Common myeloid progenitor, CD34-positive (primary cell): Measurements from ENCODE around the gene RBFOX1.

Source experiments
- CTCF ChIA-PET: fragments of 350-600 bp; sonication (Branson Sonifier 250); formaldehyde crosslinking; loops from one replicate; lab custom pipeline; 2021; ENCODE audit warnings: antibody characterized with exemption; lab: Charles Lee
- POLR2A ChIA-PET: fragments of 350-600 bp; sonication (Branson Sonifier 250); formaldehyde crosslinking; loops from one replicate; lab custom pipeline; 2021; ENCODE audit warnings: antibody characterized with exemption; lab: Charles Lee
- DNase-seq, 3 donors: peaks; one replicate each; pipeline versions ENCODE4 v3.0.0 to v3.0.0-alpha.2; 2013
- H3K27ac ChIP-seq, 2 experiments: 1 replicate in 1 of 2; 2 replicates in 1 of 2; pipeline ENCODE4 v1.7.0; 2013; ENCODE audit warnings: inconsistent platforms in 2 of 2, low read length in 2 of 2, mild to moderate bottlenecking in 2 of 2, low read depth in 1 of 2, moderate library complexity in 1 of 2; ENCODE audit not compliant: severe bottlenecking in 2 of 2, insufficient read depth in 1 of 2, poor library complexity in 1 of 2
- H3K27me3 ChIP-seq, 5 experiments: replicated peaks in 2 of 5; 1 replicate in 3 of 5; 2 replicates in 2 of 5; pipeline versions ENCODE4 v1.6.1 to v1.7.0; 2013; ENCODE audit warnings: low read length in 4 of 5, mild to moderate bottlenecking in 2 of 5, moderate library complexity in 2 of 5, inconsistent platforms in 1 of 5; ENCODE audit not compliant: insufficient read depth in 5 of 5, control insufficient read depth in 4 of 5
- H3K36me3 ChIP-seq, 4 experiments: 1 replicate in 2 of 4; 2 replicates in 2 of 4; pipeline versions ENCODE4 v1.6.1 to v1.7.0; 2013; ENCODE audit warnings: low read length in 3 of 4, control low read depth in 1 of 4, mild to moderate bottlenecking in 1 of 4; ENCODE audit not compliant: control insufficient read depth in 4 of 4, insufficient read depth in 4 of 4
- H3K4me1 ChIP-seq, 4 experiments: 1 replicate in 3 of 4; 2 replicates in 1 of 4; pipeline versions ENCODE4 v1.6.1 to v1.7.1; 2013; ENCODE audit warnings: low read length in 3 of 4, mild to moderate bottlenecking in 3 of 4, control low read depth in 1 of 4, inconsistent platforms in 1 of 4, moderate library complexity in 1 of 4; ENCODE audit not compliant: control insufficient read depth in 4 of 4, insufficient read depth in 4 of 4; ENCODE audit errors: control extremely low read depth in 1 of 4
- H3K4me3 ChIP-seq, 7 experiments: 1 replicate in 4 of 7; 2 replicates in 3 of 7; pipeline versions ENCODE4 v1.5.1 to v1.7.0; 2013; ENCODE audit warnings: mild to moderate bottlenecking in 7 of 7, low read length in 6 of 7, moderate library complexity in 6 of 7, inconsistent platforms in 2 of 7, low read depth in 2 of 7, control low read depth in 1 of 7; ENCODE audit not compliant: insufficient read depth in 4 of 7, control insufficient read depth in 1 of 7; ENCODE audit errors: extremely low read depth in 1 of 7
- H3K9me3 ChIP-seq, 5 experiments: 1 replicate in 4 of 5; 2 replicates in 1 of 5; pipeline versions ENCODE4 v1.6.1 to v1.7.1; 2013; ENCODE audit warnings: low read length in 4 of 5, mild to moderate bottlenecking in 2 of 5, inconsistent platforms in 1 of 5, low read depth in 1 of 5, moderate library complexity in 1 of 5; ENCODE audit not compliant: control insufficient read depth in 4 of 5, insufficient read depth in 2 of 5; ENCODE audit errors: control extremely low read depth in 1 of 5
- WGBS: methylation state at CpG from one replicate; pipeline ENCODE4 v1.1.5; 2013; ENCODE audit not compliant: insufficient coverage; 5-methylcytosine and 5-hydroxymethylcytosine counted together

Gene RBFOX1

GRCh38 chr16:7581175-7581574 is 248.5 kb downstream of the RBFOX1 start:
- no peaks in the 10 kb centered on the region for H3K27me3 ChIP-seq

GRCh38 chr16:7583396-7583795 is 250.8 kb downstream of the RBFOX1 start:
- no peaks in the 10 kb centered on the region for H3K27me3 ChIP-seq
- H3K4me3 ChIP-seq: no peak overlapping the region
- H3K4me1 ChIP-seq: no peaks in the 10 kb centered on the region
- 94% methylated on average over 3 of the region's 4 CpGs for WGBS
- ChIA-PET POLR2A (no interaction called here), CTCF (interaction anchor here (1.0 kb wide), 1 partner anchor 40 kb away, joined by 3 read pairs; no protein-coding TSS in a partner anchor)
- H3K36me3 ChIP-seq: no peaks in the 10 kb centered on the region
- H3K27ac ChIP-seq: no peak overlapping the region
- H3K9me3 ChIP-seq: no peaks in the 10 kb centered on the region
- DNase-seq: no peak

More at GRCh38 chr16:7581175-7581574, 248.5 kb downstream of the RBFOX1 start:
- H3K9me3 ChIP-seq: no peaks in the 10 kb centered on the region
- no peak overlapping the region for H3K4me3 ChIP-seq
- DNase-seq: no peak
- H3K27ac ChIP-seq: no peak overlapping the region
- CTCF ChIA-PET: no interaction called here
- no peaks in the 10 kb centered on the region for H3K36me3 ChIP-seq
- POLR2A ChIA-PET: no interaction called here
- 93% methylated on average over 5 of the region's 6 CpGs for WGBS
- no peaks in the 10 kb centered on the region for H3K4me1 ChIP-seq

- H3K4me1 ChIP-seq: no peaks in the 10 kb centered on the region
- ChIA-PET CTCF (interaction anchor here (1.0 kb wide), 2 partner anchors 39 to 63 kb away, joined by 3 read pairs; no protein-coding TSS in a partner anchor), POLR2A (no interaction called here)
- 89% methylated on average over 3 of the region's 6 CpGs for WGBS
- H3K27ac ChIP-seq: no peak overlapping the region
- H3K4me3 ChIP-seq: no peak overlapping the region
- no peaks in the 10 kb centered on the region for H3K27me3 ChIP-seq
- no peak for DNase-seq
- no peaks in the 10 kb centered on the region for H3K9me3 ChIP-seq
- no peaks in the 10 kb centered on the region for H3K36me3 ChIP-seq
Measured at GRCh38 chr16:7584561-7584960, 251.9 kb downstream of the RBFOX1 start.

GRCh38 chr16:7585705-7586104 is 253.1 kb downstream of the RBFOX1 start:
- ChIA-PET CTCF (no interaction called here), POLR2A (no interaction called here)
- DNase-seq: no peak
- WGBS: 72% methylated on average over 3 of the region's 4 CpGs
- Histone ChIP-seq H3K36me3 (no peaks in the 10 kb centered on the region), H3K27ac (no peak overlapping the region), H3K27me3 (no peaks in the 10 kb centered on the region), H3K4me3 (no peak overlapping the region), H3K9me3 (no peaks in the 10 kb centered on the region), H3K4me1 (no peaks in the 10 kb centered on the region)

GRCh38 chr16:7590934-7591333 is 258.3 kb downstream of the RBFOX1 start:
- Histone ChIP-seq H3K4me3 (no peak overlapping the region), H3K27me3 (no peaks in the 10 kb centered on the region), H3K27ac (no peak overlapping the region), H3K4me1 (no peaks in the 10 kb centered on the region), H3K9me3 (no peaks in the 10 kb centered on the region), H3K36me3 (no peaks in the 10 kb centered on the region)
- POLR2A ChIA-PET: interaction anchor here (0.6 kb wide), 1 partner anchor 140 kb away, joined by 3 read pairs; no protein-coding TSS in a partner anchor
- CTCF ChIA-PET: no interaction called here
- no peak for DNase-seq
- WGBS: 94% methylated on average over 2 of the region's 4 CpGs

GRCh38 chr16:7596308-7596707 is 263.7 kb downstream of the RBFOX1 start:
- no CpG with 5 or more reads among the region's 11 CpGs for WGBS
- Histone ChIP-seq H3K27me3 (no peaks in the 10 kb centered on the region), H3K36me3 (no peaks in the 10 kb centered on the region), H3K9me3 (no peaks in the 10 kb centered on the region), H3K4me3 (no peak overlapping the region), H3K27ac (no peak overlapping the region), H3K4me1 (no peaks in the 10 kb centered on the region)
- ChIA-PET CTCF (no interaction called here), POLR2A (no interaction called here)
- DNase-seq: no peak

- H3K36me3 ChIP-seq: no peaks in the 10 kb centered on the region
- no peaks in the 10 kb centered on the region for H3K27me3 ChIP-seq
- POLR2A ChIA-PET: no interaction called here
- H3K27ac ChIP-seq: no peak overlapping the region
- no peaks in the 10 kb centered on the region for H3K9me3 ChIP-seq
- H3K4me1 ChIP-seq: no peaks in the 10 kb centered on the region
- CTCF ChIA-PET: no interaction called here
- 87% methylated on average over 3 of the region's 3 CpGs for WGBS
- no peak overlapping the region for H3K4me3 ChIP-seq
- no peak for DNase-seq
Measured at GRCh38 chr16:7597677-7598076, 265.0 kb downstream of the RBFOX1 start.
